Left hindlimb (tissue), 1 donor: Measurements from ENCODE around the gene HS2ST1.

Experiments
- DNase-seq: peaks from one replicate; pipeline ENCODE4 v3.0.0-alpha.2; 2018

Gene HS2ST1

DNA sequence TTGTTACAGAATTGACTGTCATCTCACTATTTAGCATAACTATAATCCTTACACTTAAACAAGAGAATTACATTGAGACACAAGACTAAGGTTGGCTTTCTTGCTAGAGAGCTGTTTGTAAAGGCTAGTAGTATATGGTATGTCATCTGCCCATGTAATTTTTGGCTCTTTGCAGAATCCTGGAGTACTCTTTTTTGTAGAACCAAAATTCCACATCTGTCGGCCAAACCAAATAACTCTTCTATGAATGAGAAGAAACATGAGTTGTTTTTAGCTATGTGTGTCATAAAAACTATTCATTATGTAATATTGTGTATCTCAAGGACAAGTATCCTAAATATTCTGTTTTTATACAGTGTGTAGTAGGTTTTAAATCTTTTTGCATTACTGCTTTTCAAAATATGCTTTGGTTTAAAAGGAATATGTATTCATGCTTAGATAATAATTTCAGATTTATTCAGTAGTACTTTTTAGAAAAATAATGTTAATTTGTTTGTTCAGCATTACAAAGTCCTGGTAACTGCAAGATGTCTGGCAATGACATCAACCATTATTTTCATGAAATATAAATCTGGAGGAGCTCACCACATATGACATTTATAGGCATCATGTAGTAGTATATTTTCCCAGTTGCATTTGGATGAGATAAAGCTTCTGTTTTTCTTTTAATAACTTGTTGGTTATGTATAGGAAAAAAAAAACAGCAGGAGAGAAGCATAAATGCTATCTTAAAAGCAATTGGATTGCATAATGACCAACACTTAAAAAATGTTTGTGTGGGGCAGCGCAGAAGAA lies 159.8 kb downstream of the HS2ST1 start:
- no peak for DNase-seq

- DNase-seq = no peak
These were observed 163.7 kb downstream of the HS2ST1 start for GRCh38 chr1:87077959-87078639.

DNA sequence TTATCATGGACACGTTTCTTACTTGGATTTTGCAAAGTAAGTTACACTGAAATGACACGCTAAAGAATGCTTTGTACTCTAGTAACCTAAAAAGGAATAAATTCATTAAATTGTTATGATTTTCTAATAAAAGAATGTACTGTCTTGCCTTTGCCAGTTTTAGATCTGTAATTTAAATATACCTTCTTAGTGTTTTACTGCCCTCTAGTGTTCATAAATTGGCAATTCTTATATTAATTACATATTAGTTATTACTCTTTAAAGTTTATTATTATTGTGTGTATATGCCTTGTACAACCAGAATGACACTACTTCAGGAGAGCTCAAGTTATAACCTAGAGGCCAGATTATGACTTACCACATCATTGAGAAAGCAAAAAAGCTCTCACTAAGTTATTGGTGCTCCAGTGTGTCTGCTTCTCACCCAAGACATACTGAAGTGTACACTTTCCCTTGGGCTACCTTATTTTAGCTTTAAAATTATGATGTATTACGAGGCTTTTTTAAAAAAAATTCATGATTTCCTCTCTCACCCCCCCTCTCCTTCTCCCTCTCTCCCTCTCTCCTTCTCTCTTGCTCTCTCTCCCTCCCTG lies 169.9 kb downstream of the HS2ST1 start:
- DNase-seq = no peak

DNA sequence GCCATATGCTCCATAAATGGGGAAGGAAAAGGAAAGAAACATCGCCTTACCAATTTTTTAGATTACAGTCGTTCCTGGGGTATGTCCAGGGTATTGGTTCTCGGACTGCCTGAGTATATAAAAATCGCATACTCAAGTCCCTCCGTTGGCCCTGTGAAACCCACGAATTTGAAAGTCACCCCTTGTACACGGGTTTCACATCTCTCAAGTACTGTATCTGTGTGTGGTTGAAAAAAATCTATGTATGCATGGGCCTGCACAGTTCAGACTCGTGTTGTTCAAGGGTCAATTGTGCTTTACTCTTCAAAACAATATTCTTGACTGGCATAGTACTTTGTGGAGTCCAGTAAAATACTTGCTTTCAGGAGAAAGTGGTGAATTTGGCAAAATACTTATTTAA lies 171.7 kb downstream of the HS2ST1 start:
- DNase-seq = no peak

DNA sequence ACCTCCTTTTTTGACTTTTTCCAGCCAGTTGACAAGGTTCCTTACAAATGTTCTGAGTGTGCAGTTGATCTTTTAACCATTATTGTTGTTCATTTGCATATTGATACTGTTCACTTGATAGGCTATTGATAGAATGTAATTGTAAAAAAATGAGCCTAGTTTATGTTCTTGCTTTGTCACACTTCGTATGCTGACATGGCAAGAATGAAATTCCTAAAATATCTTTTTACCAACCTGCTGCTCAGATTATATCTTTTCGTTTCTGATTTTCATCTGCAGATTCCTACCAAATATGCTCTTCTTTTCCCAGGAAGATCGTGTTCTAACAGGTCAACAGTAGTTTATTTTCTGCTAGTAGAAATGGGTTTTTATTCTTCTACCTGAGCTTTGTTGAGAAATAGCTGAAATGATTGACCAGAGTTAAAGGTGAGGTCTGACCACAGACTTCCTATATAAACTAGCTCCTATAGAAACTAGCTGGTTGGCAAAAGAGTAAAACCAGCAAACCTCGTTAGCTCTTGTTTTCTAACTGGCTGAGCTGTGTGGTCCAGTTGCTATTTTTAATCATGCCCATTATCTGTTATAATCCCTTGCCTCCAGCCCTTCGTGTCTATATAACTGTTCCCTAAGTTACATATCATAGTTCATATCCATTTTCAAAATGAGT lies 174.8 kb downstream of the HS2ST1 start:
- no peak for DNase-seq

GRCh38 chr1:87089823-87090222 lies 175.4 kb downstream of the HS2ST1 start:
- DNase-seq = no peak

DNA sequence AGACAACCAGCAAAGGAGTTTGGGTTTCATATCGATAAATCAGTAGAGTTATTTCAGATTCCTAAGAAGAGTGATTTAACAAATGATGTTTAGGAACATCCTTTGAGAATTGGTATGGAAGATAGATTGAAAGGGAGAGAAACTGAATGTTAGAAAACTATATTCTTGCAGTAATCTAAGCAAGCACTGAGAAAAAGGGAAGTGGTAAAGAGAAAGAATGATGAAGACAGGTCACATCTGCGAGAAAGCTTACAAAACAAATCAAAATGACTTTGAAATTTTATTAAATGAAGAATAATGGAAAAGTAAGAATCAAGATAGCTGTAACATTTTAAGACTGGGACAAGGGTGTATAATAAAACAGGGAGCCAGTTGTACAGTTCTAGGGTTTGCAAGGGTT lies 177.0 kb downstream of the HS2ST1 start:
- no peak for DNase-seq

DNA sequence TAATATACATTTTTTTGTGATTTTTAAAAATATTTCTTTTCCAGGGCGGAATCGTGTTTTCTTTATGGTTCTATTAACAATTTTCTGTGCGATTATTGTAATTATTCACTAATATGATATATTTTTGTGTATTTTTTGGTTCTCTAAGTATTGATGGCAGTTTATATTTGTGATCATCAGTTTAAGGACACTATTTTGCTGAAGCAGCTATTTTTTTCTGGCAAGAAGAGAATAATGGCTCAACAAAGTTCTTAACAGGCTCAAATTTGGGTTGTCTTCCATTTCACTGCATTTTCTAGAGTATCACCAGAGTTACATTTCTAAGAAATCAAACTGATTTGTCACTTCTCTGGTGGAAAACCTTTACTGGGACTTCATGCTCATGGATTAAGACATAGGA lies 178.4 kb downstream of the HS2ST1 start:
- no peak for DNase-seq

GRCh38 chr1:87093286-87093685 lies 178.9 kb downstream of the HS2ST1 start:
- no peak for DNase-seq

- DNase-seq = no peak
These were observed 179.8 kb downstream of the HS2ST1 start for GRCh38 chr1:87094238-87094637.

GRCh38 chr1:87100271-87100670 lies 185.8 kb downstream of the HS2ST1 start:
- no peak for DNase-seq

DNA sequence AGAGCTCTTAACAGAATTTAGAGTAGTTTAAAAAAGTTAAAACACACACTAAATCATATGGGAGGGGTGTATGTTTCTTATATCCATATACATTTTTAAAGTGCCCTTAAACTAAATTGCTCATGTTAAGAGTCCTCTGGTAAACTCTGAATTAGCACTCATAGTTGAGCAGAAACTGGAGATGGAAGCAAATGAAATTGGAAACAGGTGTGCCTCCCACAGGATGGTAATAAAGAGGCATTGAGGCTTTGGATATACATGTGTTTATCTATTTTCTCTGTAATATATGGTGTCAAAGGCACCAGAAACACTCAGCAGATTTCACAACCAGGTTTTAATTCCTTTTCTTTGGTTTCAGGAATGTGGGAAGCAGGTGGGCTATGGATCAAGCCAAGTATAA lies 188.6 kb downstream of the HS2ST1 start:
- DNase-seq = no peak

- DNase-seq = no peak
These were observed 189.7 kb downstream of the HS2ST1 start for GRCh38 chr1:87104140-87104539.

GRCh38 chr1:87104945-87105344 lies 190.5 kb downstream of the HS2ST1 start:
- no peak for DNase-seq

GRCh38 chr1:87106144-87106543 lies 191.7 kb downstream of the HS2ST1 start:
- no peak for DNase-seq

- no peak for DNase-seq
These were observed 192.4 kb downstream of the HS2ST1 start for GRCh38 chr1:87106867-87107266.

GRCh38 chr1:87108228-87108627 lies 193.8 kb downstream of the HS2ST1 start:
- no peak for DNase-seq

GRCh38 chr1:87108814-87109411 lies 194.5 kb downstream of the HS2ST1 start:
- DNase-seq = no peak

GRCh38 chr1:87111659-87112371 lies 197.4 kb downstream of the HS2ST1 start:
- no peak for DNase-seq

DNA sequence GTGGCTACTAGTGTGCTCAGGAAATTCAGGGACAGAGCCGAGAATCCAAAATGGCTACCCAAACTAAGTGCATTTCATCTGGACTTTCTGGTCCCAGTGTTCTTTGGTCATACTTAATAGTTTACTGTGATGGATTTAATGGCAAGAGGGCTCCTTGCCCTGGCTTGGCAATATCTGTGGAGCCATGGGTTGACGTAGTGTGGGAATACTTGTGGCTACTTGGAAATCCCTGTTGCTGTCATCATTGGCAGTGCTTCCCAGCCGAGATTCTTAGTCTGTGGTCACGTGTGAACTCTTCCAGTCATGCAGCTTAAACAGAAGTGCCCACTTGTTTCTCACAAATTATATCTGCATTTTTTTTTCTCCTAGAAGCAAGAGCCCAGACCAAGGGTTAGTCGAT lies 198.9 kb downstream of the HS2ST1 start:
- peak; percentile 68 for DNase-seq

DNA sequence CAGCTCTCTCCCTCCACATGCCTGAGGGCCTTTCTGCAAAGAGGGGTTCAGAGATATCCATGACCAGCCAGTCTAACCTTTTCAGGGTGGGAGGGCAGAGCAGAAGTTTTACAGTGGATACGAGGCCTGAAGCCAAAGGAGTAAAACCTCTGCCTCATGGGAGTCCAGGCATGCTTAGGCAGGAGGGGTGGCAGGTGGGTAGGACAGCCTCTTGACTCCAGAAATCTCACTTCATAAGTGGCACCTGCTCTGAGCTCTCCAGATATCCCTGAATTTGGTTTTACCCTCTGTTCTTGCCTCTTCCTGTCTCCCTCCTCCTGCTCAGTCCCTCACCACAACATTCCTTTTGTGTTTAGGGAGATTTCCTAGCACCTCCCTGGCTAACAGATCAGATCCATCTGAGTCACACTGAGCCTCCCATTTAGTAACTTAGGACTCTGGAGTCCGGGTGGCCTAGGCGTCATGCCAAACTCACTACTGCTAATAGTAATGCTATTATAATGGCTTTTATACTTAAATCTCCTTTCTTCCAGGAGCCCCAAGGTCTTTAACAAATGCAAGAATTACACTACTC lies 201.0 kb downstream of the HS2ST1 start:
- DNase-seq = no peak

- DNase-seq = no peak
These were observed 201.5 kb downstream of the HS2ST1 start for GRCh38 chr1:87115891-87116290.
